ENCODE measurements around the gene PDCD7. TPM values are rescaled to one million over a fixed set of nuclear protein-coding genes. Genes with fewer than 3 reads are reported as not detected.

The PDCD7 gene
- total and polyA plus RNA-seq, 2 of the 13 experiments (the other 11 are each of a cell fraction or from before 2014, with no cell fraction given) = 10.1 to 14.7 TPM

DNA sequence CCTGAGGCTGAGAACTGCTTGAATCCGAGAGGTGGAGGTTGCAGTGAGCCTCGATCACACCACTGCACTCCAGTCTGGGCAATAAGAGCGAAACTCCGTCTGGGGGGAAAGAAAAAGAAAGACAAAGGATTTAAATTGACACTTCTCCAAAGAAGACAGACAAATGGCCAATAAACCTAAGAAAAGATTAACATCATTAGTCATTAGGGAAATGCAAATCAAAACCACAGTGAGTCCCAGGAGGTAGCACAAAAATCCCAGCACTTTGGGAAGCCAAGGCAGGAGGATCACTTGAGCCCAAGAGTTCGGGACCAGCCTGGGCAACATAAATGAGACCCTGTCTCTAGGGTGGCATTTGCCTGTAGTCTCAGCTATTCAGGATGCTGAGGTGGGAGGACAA is 38.9 kb upstream of the PDCD7 start:
- Histone ChIP-seq H3K4me1 (ENCODE audit: insufficient read depth, low read length) (peaks cover 39% of the 10 kb centered on the region), H3K9ac (ENCODE audit: insufficient read depth, low read depth, low read length) (no peak overlapping the region), H3K79me2 (ENCODE audit: insufficient read depth, low read length) (peaks cover 8% of the 10 kb centered on the region), H4K20me1 (ENCODE audit: insufficient read depth, low read length) (no peaks in the 10 kb centered on the region), H3K9me3 (ENCODE audit: low read length) (no peaks in the 10 kb centered on the region), H2AFZ (ENCODE audit: low read length) (no peak overlapping the region), H3K27me3 (ENCODE audit: control insufficient read depth in 1 of 2, insufficient read depth in 2 of 2, low read length in 2 of 2) (no peaks in the 10 kb centered on the region), H3K4me3 (replicated peaks in 1 of 3; ENCODE audit: insufficient read depth in 1 of 3, low read depth in 2 of 3, low read length in 3 of 3) (no peak overlapping the region), H3K4me2 (ENCODE audit: low read depth, low read length) (no peak overlapping the region), H3K36me3 (replicated peaks in 1 of 2; ENCODE audit: control insufficient read depth in 1 of 2, insufficient read depth in 2 of 2, low read length in 2 of 2) (peaks cover 4 to 39% of the 10 kb centered on the region in 2 experiments; a peak in 4 of 5 replicates), H3K27ac (ENCODE audit: extremely low read length, insufficient read depth, low read length) (peak overlapping the region; percentile 54)
- intact Hi-C loops (cut with micrococcal nuclease; ENCODE audit: unreplicated experiment) = no loop called here
- TF ChIP-seq ZFP41 (CRISPR knock-in tag; IDR thresholded peaks at IDR 0.05; ENCODE audit: borderline replicate concordance) (no peak), SOX6 (IDR thresholded peaks at IDR 0.05) (no peak), SOX6 (CRISPR knock-in tag; IDR thresholded peaks at IDR 0.05) (no peak), NR3C1 (CRISPR knock-in tag; IDR thresholded peaks at IDR 0.05) (no peak), POLR2AphosphoS2 (IDR thresholded peaks at IDR 0.05; ENCODE audit: low read depth, low read length) (no peak), ZNF362 (CRISPR knock-in tag; IDR thresholded peaks at IDR 0.05; ENCODE audit: borderline replicate concordance) (no peak), CAMTA2 (CRISPR knock-in tag; IDR thresholded peaks at IDR 0.05; ENCODE audit: borderline replicate concordance) (no peak), HOXA9 (CRISPR knock-in tag; IDR thresholded peaks at IDR 0.05; ENCODE audit: borderline replicate concordance) (no peak), RBM39 (IDR thresholded peaks at IDR 0.05; ENCODE audit: low read depth, low read length, poor library complexity, severe bottlenecking) (no peak), ZNF121 (CRISPR knock-in tag; IDR thresholded peaks at IDR 0.05) (no peak), ARNT2 (CRISPR knock-in tag; IDR thresholded peaks at IDR 0.05; ENCODE audit: low read depth) (no peak)
- TF ChIP-seq, protein P1, sequence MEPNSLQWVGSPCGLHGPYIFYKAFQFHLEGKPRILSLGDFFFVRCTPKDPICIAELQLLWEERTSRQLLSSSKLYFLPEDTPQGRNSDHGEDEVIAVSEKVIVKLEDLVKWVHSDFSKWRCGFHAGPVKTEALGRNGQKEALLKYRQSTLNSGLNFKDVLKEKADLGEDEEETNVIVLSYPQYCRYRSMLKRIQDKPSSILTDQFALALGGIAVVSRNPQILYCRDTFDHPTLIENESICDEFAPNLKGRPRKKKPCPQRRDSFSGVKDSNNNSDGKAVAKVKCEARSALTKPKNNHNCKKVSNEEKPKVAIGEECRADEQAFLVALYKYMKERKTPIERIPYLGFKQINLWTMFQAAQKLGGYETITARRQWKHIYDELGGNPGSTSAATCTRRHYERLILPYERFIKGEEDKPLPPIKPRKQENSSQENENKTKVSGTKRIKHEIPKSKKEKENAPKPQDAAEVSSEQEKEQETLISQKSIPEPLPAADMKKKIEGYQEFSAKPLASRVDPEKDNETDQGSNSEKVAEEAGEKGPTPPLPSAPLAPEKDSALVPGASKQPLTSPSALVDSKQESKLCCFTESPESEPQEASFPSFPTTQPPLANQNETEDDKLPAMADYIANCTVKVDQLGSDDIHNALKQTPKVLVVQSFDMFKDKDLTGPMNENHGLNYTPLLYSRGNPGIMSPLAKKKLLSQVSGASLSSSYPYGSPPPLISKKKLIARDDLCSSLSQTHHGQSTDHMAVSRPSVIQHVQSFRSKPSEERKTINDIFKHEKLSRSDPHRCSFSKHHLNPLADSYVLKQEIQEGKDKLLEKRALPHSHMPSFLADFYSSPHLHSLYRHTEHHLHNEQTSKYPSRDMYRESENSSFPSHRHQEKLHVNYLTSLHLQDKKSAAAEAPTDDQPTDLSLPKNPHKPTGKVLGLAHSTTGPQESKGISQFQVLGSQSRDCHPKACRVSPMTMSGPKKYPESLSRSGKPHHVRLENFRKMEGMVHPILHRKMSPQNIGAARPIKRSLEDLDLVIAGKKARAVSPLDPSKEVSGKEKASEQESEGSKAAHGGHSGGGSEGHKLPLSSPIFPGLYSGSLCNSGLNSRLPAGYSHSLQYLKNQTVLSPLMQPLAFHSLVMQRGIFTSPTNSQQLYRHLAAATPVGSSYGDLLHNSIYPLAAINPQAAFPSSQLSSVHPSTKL (CRISPR knock-in tag; IDR thresholded peaks at IDR 0.05) = no peak
- POLR2A ChIA-PET = interaction anchor here (0.7 to 2.4 kb wide), 2 partner anchors 12 to 1691 kb away, joined by 3 to 17 read pairs; partner anchors contain the start of gene CLPX
- FAIRE-seq = no peak
- no peak for ATAC-seq
- DNase-seq (ENCODE audit: low spot score) = no peak
- WGBS (ENCODE audit: low lambda C conversion rate) = 98% methylated on average over 5 of the region's 5 CpGs
- in situ Hi-C loops (cut with HindIII; ENCODE audit: extremely low pct_ligation_motif_present, low pct_unique_long_range_greater_than_20kb) = no loop called here
- BruUV-seq (replicated peaks) = no TSS peak
- CTCF ChIA-PET (ENCODE audit: low intra/inter-chr PET ratio, low total read pairs) = no interaction called here

All from HepG2 (cell line).